HepG2 (cell line): ENCODE results near the gene GMEB2. TPM values are rescaled to one million over a fixed set of nuclear protein-coding genes. Genes with fewer than 3 reads are reported as not detected.
A peak's percentile ranks its signal among the peaks of the same experiment; 100 is the strongest.

Experiments used
- CBFB ChIP-seq: sonication (generic); formaldehyde crosslinking; IDR thresholded peaks from 2 replicates; pipeline ENCODE4 v1.4.0; 2020; ENCODE audit warnings: missing genetic modification reagents
- ISL2 ChIP-seq: sonication (generic); formaldehyde crosslinking; IDR thresholded peaks from 2 replicates; pipeline ENCODE4 v1.5.0; 2020; ENCODE audit warnings: missing genetic modification reagents
- KDM2A ChIP-seq: sonication (generic); formaldehyde crosslinking; IDR thresholded peaks from 2 replicates; pipeline ENCODE4 v1.4.0; 2020; ENCODE audit warnings: low read depth, missing genetic modification reagents, borderline replicate concordance
- MEIS1 ChIP-seq: sonication (generic); formaldehyde crosslinking; IDR thresholded peaks from 2 replicates; pipeline ENCODE4 v1.9.0; 2021; ENCODE audit warnings: mild to moderate bottlenecking, missing genetic modification reagents, moderate library complexity, borderline replicate concordance
- PHF8 ChIP-seq: sonication (generic); formaldehyde crosslinking; IDR thresholded peaks from 2 replicates; pipeline ENCODE4 v1.5.0; 2020; ENCODE audit warnings: missing genetic modification reagents
- RBFOX2 ChIP-seq: fragments of 200-400 bp; formaldehyde crosslinking; IDR thresholded peaks from 2 replicates; pipeline ENCODE4 v1.6.1; 2017; ENCODE audit warnings: low read depth, mild to moderate bottlenecking, low read length
- SIN3A ChIP-seq: IDR thresholded peaks from 2 replicates; pipeline ENCODE4 v1.6.1; 2011; ENCODE audit warnings: low read depth, mild to moderate bottlenecking, control low read depth, low read length, borderline replicate concordance
- YEATS2 ChIP-seq: sonication (generic); formaldehyde crosslinking; IDR thresholded peaks from 2 replicates; pipeline ENCODE4 v1.4.0; 2020; ENCODE audit warnings: missing genetic modification reagents, borderline replicate concordance
- ZC3H4 ChIP-seq: sonication (generic); formaldehyde crosslinking; IDR thresholded peaks from 2 replicates; pipeline ENCODE4 v1.4.0; 2020; ENCODE audit warnings: missing genetic modification reagents, borderline replicate concordance
- ZFX ChIP-seq: sonication (generic); formaldehyde crosslinking; IDR thresholded peaks from 2 replicates; pipeline ENCODE4 v1.4.0; 2020; ENCODE audit warnings: mild to moderate bottlenecking, low read depth, missing genetic modification reagents, moderate library complexity
- ZMAT3 ChIP-seq: sonication (generic); formaldehyde crosslinking; conservative IDR thresholded peaks from 2 replicates; pipeline ENCODE4 v1.7.0; 2021; ENCODE audit warnings: missing genetic modification reagents
- ZNF230 ChIP-seq: sonication (generic); formaldehyde crosslinking; IDR thresholded peaks from 2 replicates; pipeline ENCODE4 v1.4.0; 2020; ENCODE audit warnings: mild to moderate bottlenecking, missing genetic modification reagents
- ZNF543 ChIP-seq: sonication (generic); formaldehyde crosslinking; IDR thresholded peaks from 2 replicates; pipeline ENCODE4 v1.4.0; 2020; ENCODE audit warnings: mild to moderate bottlenecking, missing genetic modification reagents
- ZNF614 ChIP-seq: IDR thresholded peaks from 2 replicates; pipeline ENCODE4 v1.6.1; 2018; ENCODE audit warnings: missing biosample characterization, missing genetic modification reagents, inconsistent platforms, borderline replicate concordance
- ZNF883 ChIP-seq: sonication (generic); formaldehyde crosslinking; IDR thresholded peaks from 2 replicates; pipeline ENCODE4 v1.5.1; 2020; ENCODE audit warnings: mild to moderate bottlenecking, missing genetic modification reagents; ENCODE audit errors: not compliant biosample characterization
- polyA plus RNA-seq, 8 experiments: library from polyadenylated mRNA; depleted of rRNA in 3 of 8; stranded (reverse) in 7 of 8; unstranded in 1 of 8; fragments of >200 nt; fragmentation: Illumina TruSeq in 4 of 8; extraction: Trizol in 4 of 8; gene quantifications; 2 replicates each; pipeline versions ENCODE4 v1.2.1 to v1.2.3, GENCODE V29; 2011 to 2016; ENCODE audit warnings: low read depth in 4 of 8, missing spikeins in 1 of 8, mixed read lengths in 1 of 8; ENCODE audit not compliant: insufficient read depth in 1 of 8
- total RNA-seq, 5 experiments: library from RNA; depleted of rRNA; stranded (reverse); fragments of >200 nt; fragmentation: Illumina TruSeq; extraction: Trizol; gene quantifications; 2 replicates each; pipeline ENCODE4 v1.2.3, GENCODE V29; 2016; ENCODE audit warnings: low read depth in 1 of 5
- TF ChIP-seq, protein P1 (sequence below): sonication (generic); formaldehyde crosslinking; IDR thresholded peaks from 2 replicates; pipeline ENCODE4 v1.8.0; 2022; ENCODE audit warnings: missing genetic modification reagents, mild to moderate bottlenecking, moderate library complexity, borderline replicate concordance
- TF ChIP-seq, protein P2 (sequence below): sonication (generic); formaldehyde crosslinking; IDR thresholded peaks from 2 replicates; pipeline ENCODE4 v1.5.1; 2020; ENCODE audit warnings: mild to moderate bottlenecking, missing genetic modification reagents, moderate library complexity
- TF ChIP-seq, protein P3 (sequence below): sonication (generic); formaldehyde crosslinking; IDR thresholded peaks from 2 replicates; pipeline ENCODE4 v1.4.0; 2020; ENCODE audit warnings: mild to moderate bottlenecking, missing genetic modification reagents
- TF ChIP-seq, protein P4 (sequence below): sonication (generic); formaldehyde crosslinking; IDR thresholded peaks from 2 replicates; pipeline ENCODE4 v1.8.0; 2022; ENCODE audit warnings: missing genetic modification reagents, mild to moderate bottlenecking, borderline replicate concordance

GMEB2 gene
- total and polyA plus RNA-seq, 2 of the 13 experiments (the other 11 are each of a cell fraction or from before 2014, with no cell fraction given): 10.6 to 12.4 TPM

GRCh38 chr20:63625771-63626423 lies 1.0 kb downstream of the GMEB2 start (continued):
- TF ChIP-seq CBFB (0 out of 2 replicates have a peak, but pooled peaks have one; percentile 1), ZNF543 (CRISPR knock-in tag) (0 out of 2 replicates have a peak, but pooled peaks have one; percentile 78), ZNF614 (CRISPR knock-in tag) (peak; percentile 27; the same call in 1 of the 2 replicates), ZMAT3 (CRISPR knock-in tag) (no peak), ZC3H4 (CRISPR knock-in tag) (peak; percentile 74; the same call in 1 of the 2 replicates), ISL2 (CRISPR knock-in tag) (peak; percentile 23; the same call in 1 of the 2 replicates), KDM2A (peak; percentile 63; the same call in 1 of the 2 replicates), ZNF230 (CRISPR knock-in tag) (peak; percentile 56; the same call in 1 of the 2 replicates), SIN3A (peak; percentile 55; the same call in 1 of the 2 replicates), ZNF883 (CRISPR knock-in tag) (peak; percentile 89), RBFOX2 (peak; percentile 85), PHF8 (CRISPR knock-in tag) (peak; percentile 11; the same call in 1 of the 2 replicates), YEATS2 (CRISPR knock-in tag) (peak; percentile 37; the same call in 1 of the 2 replicates), MEIS1 (CRISPR knock-in tag) (no peak), ZFX (CRISPR knock-in tag) (peak; percentile 48; the same call in 1 of the 2 replicates)
- TF ChIP-seq, protein P1, sequence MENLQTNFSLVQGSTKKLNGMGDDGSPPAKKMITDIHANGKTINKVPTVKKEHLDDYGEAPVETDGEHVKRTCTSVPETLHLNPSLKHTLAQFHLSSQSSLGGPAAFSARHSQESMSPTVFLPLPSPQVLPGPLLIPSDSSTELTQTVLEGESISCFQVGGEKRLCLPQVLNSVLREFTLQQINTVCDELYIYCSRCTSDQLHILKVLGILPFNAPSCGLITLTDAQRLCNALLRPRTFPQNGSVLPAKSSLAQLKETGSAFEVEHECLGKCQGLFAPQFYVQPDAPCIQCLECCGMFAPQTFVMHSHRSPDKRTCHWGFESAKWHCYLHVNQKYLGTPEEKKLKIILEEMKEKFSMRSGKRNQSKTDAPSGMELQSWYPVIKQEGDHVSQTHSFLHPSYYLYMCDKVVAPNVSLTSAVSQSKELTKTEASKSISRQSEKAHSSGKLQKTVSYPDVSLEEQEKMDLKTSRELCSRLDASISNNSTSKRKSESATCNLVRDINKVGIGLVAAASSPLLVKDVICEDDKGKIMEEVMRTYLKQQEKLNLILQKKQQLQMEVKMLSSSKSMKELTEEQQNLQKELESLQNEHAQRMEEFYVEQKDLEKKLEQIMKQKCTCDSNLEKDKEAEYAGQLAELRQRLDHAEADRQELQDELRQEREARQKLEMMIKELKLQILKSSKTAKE (CRISPR knock-in tag): 0 out of 2 replicates have a peak, but pooled peaks have one; percentile 13
- TF ChIP-seq, protein P2, sequence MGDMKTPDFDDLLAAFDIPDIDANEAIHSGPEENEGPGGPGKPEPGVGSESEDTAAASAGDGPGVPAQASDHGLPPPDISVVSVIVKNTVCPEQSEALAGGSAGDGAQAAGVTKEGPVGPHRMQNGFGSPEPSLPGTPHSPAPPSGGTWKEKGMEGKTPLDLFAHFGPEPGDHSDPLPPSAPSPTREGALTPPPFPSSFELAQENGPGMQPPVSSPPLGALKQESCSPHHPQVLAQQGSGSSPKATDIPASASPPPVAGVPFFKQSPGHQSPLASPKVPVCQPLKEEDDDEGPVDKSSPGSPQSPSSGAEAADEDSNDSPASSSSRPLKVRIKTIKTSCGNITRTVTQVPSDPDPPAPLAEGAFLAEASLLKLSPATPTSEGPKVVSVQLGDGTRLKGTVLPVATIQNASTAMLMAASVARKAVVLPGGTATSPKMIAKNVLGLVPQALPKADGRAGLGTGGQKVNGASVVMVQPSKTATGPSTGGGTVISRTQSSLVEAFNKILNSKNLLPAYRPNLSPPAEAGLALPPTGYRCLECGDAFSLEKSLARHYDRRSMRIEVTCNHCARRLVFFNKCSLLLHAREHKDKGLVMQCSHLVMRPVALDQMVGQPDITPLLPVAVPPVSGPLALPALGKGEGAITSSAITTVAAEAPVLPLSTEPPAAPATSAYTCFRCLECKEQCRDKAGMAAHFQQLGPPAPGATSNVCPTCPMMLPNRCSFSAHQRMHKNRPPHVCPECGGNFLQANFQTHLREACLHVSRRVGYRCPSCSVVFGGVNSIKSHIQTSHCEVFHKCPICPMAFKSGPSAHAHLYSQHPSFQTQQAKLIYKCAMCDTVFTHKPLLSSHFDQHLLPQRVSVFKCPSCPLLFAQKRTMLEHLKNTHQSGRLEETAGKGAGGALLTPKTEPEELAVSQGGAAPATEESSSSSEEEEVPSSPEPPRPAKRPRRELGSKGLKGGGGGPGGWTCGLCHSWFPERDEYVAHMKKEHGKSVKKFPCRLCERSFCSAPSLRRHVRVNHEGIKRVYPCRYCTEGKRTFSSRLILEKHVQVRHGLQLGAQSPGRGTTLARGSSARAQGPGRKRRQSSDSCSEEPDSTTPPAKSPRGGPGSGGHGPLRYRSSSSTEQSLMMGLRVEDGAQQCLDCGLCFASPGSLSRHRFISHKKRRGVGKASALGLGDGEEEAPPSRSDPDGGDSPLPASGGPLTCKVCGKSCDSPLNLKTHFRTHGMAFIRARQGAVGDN (CRISPR knock-in tag): peak; percentile 78
- TF ChIP-seq, protein P3, sequence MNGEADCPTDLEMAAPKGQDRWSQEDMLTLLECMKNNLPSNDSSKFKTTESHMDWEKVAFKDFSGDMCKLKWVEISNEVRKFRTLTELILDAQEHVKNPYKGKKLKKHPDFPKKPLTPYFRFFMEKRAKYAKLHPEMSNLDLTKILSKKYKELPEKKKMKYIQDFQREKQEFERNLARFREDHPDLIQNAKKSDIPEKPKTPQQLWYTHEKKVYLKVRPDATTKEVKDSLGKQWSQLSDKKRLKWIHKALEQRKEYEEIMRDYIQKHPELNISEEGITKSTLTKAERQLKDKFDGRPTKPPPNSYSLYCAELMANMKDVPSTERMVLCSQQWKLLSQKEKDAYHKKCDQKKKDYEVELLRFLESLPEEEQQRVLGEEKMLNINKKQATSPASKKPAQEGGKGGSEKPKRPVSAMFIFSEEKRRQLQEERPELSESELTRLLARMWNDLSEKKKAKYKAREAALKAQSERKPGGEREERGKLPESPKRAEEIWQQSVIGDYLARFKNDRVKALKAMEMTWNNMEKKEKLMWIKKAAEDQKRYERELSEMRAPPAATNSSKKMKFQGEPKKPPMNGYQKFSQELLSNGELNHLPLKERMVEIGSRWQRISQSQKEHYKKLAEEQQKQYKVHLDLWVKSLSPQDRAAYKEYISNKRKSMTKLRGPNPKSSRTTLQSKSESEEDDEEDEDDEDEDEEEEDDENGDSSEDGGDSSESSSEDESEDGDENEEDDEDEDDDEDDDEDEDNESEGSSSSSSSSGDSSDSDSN: peak; percentile 61
- TF ChIP-seq, protein P4, sequence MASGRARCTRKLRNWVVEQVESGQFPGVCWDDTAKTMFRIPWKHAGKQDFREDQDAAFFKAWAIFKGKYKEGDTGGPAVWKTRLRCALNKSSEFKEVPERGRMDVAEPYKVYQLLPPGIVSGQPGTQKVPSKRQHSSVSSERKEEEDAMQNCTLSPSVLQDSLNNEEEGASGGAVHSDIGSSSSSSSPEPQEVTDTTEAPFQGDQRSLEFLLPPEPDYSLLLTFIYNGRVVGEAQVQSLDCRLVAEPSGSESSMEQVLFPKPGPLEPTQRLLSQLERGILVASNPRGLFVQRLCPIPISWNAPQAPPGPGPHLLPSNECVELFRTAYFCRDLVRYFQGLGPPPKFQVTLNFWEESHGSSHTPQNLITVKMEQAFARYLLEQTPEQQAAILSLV (CRISPR knock-in tag): peak; percentile 37; the same call in 1 of the 2 replicates
